Embryonic facial prominence (tissue), 1 donor: ENCODE results near the gene MCRIP1.

Experiments
- DNase-seq: peaks from one replicate; pipeline ENCODE4 v3.0.0-alpha.2; 2016; ENCODE audit errors: extremely low spot score

The MCRIP1 gene

DNA sequence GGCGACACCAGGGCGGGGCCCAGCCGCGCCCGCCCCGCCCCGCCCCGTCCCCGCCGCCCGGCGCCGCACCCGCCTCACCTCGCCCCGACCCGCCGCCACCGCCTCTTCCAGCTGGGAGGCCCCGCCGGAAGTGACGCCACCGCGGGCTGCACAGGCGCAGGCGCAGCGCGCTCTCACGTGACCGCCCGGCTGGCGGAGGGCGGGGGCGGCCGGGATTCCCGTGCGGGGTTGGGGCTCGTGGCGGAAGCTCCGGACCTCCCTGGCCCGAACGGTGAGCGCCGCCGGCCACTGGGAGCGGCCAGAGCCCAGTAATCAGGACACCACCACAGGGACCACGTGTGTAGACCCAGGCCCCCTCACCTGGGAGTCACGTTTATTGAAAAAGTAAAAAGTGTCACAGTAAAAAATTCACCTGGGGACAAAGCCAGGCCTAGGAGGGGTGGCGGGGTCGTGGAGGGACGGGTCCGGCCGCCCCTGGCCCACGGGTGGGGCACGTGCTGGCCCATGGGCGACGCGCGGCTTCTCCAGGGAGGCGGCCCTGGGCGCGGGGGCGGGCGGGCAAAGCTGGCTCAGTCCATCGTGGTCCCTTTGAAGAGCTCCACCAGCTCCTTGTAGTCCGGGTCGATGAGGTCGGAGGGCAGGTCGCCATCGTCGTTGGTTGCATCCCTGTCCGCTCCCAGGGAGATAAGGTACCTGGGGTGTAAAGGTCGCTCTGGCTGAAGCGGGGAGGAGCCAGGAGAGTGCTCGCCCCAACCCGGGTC is at the start of gene MCRIP1:
Gene MCRIP1, minus strand, starts transcription at position 132 of the 761 bp plus-strand sequence. CDS start 8,785 bp downstream, outside the sequence.
- peak; percentile 77 for DNase-seq

- DNase-seq, result no peak
Measured at GRCh38 chr17:81879121-81879520, 46.0 kb upstream of the MCRIP1 start.

- no peak for DNase-seq
Measured at GRCh38 chr17:81878294-81878693, 45.2 kb upstream of the MCRIP1 start.

DNA sequence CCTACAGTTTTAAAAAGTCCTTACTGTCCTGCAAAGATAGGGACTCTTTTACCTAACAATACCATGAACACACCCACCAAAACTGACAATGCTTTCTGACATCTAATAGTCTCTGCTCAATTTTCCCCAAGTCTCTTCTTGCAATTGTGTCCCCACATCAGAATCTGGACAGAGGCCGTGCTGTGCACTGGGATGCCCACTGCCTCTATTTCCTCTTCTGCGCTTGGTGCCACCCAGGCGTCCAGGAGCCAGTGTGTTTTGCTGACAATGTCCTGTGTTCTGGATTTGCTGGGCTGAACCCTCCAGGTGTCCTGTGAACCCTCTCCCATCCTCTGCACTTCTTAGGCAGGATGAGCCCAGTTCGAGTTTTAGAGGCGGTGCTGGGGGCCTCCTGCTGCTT is 44.5 kb upstream of the MCRIP1 start:
- DNase-seq, result no peak

GRCh38 chr17:81871387-81872230 is 38.5 kb upstream of the MCRIP1 start:
- DNase-seq, result peak; percentile 82

- DNase-seq, result no peak
Measured at GRCh38 chr17:81870981-81871386, 37.9 kb upstream of the MCRIP1 start, which contains the start of gene ARHGDIA. Gene ARHGDIA (minus strand): TSS chr17:81871337. CDS start chr17:81869930, 1,407 bp downstream.

DNA sequence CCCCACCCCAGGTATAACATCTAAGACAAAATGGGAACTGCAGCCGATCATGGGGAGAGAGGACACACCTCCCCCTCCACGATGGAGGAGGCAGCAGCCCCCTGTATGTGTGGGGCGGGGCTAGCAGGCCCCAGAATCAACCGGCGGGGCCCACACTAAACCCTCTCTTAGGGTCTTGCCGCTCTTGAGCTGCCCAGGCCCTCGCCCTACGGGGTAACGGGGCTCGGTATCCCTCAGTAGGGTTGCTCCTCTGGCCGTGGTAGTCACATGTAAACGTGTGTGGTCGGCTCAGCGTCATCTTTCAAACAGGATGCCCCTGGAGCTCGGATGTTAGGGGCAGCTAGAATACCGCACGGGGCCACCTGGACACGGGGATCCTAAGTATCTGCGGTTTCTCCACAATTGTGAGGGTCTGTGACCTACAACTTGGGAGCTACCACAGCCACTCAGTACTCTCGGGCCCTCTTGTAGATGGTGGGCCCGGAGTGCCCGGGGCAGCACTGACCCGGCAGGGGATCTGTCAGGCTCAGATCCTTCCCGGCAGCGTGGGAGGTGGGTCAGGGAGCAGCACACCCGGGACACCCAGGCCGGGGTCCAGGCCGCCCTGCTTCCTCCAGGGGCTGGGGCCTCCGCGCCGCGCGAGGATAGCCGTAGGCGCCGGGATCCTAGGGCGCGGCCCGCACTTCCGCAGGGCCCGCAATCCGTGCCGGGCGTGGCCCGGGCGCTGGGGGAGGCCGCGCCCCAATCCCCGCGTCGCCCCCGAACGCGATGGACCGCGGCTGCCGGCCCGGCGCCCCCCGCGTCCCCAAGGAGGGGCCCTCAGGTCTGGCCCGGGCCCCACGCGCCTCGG is 37.3 kb upstream of the MCRIP1 start:
- no peak for DNase-seq

GRCh38 chr17:81869221-81870130 is 36.4 kb upstream of the MCRIP1 start:
- no peak for DNase-seq

DNA sequence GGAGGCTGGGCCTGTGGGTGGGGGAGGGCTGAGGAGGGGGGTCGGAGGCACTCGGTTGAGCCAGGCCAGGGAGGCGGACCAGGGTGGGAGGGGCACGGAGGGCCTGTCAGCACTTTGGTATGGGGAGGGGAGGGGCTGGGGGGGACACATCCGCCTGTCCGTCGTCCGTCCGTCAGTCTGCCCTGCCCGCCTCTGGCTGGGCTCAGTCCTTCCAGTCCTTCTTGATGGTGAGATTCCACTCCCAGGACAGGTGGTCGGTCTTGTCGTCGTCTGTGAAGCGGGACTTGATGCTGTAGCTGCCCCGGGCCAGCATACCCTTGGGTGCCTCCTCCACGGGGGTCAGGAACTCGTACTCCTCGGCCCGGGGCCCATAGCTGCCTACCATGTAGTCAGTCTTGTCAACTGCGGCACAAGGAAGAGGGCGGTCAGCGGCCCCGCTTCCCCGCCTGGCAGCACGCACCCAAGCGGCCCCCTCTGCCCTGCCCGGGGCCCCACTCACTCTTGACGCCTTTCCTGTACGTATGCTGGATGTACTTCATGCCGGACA is 35.7 kb upstream of the MCRIP1 start:
- DNase-seq, result no peak

GRCh38 chr17:81867991-81868673 is 35.0 kb upstream of the MCRIP1 start:
- DNase-seq, result no peak

DNA sequence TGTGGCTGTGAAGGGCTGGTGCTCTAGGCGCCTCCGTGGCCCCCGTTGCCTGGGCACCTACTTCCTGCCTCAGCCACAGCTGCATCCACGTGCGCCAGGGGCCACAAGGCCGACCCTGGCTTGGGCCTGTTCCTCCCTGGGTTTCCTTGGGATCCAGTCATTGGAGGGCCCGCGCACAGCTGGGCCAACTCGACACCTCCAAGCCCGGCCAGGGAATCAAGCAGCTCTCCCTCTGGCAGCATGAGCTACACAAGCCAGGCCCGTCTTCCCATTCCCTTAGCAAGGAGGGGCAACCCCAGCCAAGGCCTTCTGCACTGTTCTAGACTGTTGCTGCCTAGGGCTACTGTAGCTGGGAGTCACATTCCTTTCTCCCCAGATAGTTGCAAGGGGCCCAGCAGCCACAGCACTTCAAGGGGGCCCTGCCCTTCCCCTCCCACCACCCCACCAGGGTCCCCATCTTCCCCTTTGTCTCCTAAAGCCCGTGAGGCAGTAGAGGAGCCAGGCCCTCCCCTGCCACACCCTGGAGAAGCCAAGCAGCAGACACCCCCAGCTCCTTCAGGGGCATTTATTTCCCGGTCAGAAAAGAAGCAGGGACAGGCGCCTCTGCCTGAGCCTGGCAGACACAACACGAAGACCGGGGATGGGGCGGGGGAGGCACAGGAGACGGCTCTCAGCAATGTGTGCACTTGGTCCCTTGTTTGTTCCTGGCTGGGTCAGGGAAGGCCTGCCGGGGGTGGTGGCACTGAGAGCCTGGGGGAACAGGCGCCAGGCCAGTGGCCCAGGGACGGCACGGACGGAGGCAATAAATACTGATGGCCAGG is 34.3 kb upstream of the MCRIP1 start:
- DNase-seq, result no peak

DNA sequence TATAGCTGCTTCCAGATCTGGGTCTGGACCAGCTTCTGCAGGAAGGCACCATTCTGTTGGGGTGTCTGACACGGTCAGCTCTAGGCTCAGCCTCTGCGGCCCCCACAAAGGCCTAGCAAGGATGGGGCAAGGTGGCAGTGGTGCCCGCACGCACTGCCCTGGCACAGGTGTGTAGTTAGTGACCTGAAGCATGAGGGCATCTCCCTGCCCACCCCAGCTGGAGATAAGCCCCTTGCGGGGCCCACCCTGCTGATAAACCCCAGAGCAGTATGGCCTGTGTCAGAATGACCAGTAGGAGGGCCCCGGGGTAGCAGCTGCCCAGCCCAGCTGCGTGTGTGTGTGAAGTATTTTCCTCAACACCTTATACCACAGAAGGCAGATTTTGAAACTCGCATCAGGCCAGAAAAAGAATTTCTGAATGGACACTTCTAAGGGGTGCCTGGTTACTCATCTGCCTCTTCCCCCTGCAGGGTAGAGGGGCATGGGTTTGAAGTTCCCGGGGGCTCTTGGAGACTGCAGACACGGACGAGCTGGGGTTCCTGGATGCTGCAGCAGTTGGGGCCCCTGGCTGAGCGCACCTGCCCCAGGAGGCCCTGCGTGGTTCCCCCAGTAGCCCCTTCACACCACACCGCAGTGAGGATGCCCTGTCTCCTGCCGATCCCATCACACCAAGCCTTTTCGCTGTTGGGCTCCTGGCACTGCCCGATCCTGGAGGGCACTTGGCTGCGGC is 33.5 kb upstream of the MCRIP1 start:
- DNase-seq, result no peak

DNA sequence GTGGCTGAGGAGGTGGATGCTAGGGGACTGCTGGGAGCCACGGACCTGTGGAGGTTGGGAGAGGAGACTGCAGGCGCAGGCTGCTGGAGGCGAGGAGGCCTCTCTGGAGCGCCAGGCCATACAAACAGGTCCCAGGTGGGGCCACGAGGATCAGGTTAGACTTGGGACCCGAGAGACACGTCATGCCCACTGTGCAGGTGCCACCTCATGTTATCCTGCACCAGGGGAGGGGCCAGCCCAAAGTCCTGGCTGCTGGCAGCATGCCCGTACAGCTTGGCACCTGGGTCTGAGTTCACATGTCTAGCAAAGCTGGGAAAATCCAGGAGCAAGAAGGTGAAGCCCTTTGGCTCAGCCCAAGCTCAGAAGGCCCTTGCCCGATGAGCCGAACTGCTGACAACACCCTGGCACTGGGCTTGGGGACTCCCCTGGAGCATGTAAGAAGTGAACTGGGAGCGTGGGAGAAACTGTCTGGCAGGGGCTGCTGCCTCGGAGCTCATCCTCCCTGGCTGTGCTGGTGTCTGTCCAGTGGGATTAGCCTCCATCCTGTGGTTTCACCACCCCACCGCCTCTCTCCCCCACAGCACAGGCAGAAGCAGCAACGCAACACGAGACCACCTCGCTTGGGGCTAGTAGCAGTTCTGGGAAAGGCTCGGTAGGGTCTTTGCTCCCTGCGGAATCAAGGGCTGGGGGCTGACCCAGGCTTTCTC is 32.8 kb upstream of the MCRIP1 start:
- no peak for DNase-seq

DNA sequence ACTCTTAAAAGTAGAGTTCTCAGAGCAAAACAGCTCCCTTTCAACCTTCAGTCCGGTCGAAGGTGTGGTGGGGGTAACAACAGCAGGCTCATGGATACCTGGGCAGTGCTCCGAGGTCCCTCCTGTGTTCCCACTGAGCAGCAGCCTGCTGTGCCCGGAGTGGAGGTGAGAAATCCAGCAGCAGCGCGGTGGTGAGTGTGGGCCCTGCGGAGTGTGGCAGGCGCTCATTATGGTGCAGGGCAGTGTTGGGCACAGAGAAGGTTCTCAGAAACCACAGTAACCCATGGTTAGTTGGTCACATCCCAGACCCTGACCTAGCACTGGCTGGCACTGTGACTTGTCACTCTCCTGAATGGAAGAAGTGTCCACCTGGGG is 32.3 kb upstream of the MCRIP1 start:
- DNase-seq, result no peak

DNA sequence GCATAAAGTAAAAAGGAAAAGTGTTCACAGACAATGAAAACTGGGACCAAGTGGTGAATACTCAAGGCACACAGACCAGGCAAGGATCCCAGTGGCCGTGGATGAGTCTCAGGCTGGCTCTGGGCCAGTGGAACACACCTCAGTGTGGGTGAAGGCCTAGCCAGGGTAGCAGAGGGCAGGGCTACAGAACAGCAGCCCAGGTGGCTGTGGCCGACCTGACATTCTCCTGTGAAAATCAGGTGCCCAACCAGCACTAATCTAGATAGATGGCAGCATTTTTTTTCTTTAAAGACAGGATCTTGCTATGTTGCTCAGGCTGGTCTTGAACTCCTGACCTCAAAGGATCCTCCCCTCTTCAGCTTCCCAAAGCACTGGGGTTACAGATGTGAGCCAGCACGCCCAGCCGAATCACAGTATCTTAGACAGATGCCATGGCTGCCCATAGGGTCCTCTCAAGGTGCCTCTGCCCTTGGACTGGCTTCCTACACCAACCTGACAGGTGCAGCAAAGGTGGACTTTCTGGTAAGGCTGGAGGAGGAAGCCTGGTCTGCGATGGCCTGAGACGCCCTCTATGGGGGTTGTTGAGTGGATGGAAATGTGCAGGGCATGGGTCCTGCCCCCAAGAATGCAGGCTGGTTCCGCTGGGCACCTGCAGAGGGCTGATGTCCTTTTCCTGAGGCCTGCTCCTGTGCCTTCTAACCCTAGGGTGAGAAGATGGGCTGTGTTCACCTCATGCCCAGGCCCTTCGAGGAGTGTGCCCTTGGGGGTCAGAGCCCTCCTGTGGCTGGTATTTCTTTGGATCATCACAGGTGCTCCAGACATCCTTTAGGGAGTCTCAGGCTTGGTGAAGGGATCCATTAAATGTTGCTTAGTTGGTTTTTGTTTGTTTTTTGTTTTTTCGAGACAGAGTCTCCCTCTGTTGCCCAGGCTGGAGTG is 31.0 kb upstream of the MCRIP1 start:
- no peak for DNase-seq

- no peak for DNase-seq
Measured at GRCh38 chr17:81863123-81863675, 30.1 kb upstream of the MCRIP1 start.
